HepG2 (cell line): Measurements from ENCODE around the gene DSC2. TPM values are rescaled to one million over a fixed set of nuclear protein-coding genes. Genes with fewer than 3 reads are reported as not detected.

Source experiments
- DBP ChIP-seq: sonication (generic); formaldehyde crosslinking; IDR thresholded peaks from 2 replicates; pipeline ENCODE4 v1.4.0; 2020; ENCODE audit warnings: missing genetic modification reagents; ENCODE audit errors: not compliant biosample characterization
- ESRRA ChIP-seq: sonication (generic); formaldehyde crosslinking; IDR thresholded peaks from 2 replicates; pipeline ENCODE4 v1.5.1; 2020; ENCODE audit warnings: mild to moderate bottlenecking, low read depth, missing genetic modification reagents
- ETV6 ChIP-seq: sonication (generic); formaldehyde crosslinking; conservative IDR thresholded peaks from 2 replicates; pipeline ENCODE4 v1.4.0; 2020; ENCODE audit warnings: missing genetic modification reagents
- KLF6 ChIP-seq: IDR thresholded peaks from 2 replicates; pipeline ENCODE4 v1.8.0; 2016; ENCODE audit warnings: missing biosample characterization, missing genetic modification reagents
- MAZ ChIP-seq, 2 experiments: sonication (generic) in 1 of 2; formaldehyde crosslinking in 1 of 2; IDR thresholded peaks; 2 replicates each; pipeline versions ENCODE4 v1.5.0 to v1.6.1; 2012 to 2020; ENCODE audit warnings: low read depth in 2 of 2, mild to moderate bottlenecking in 2 of 2, borderline replicate concordance in 1 of 2, improper control_type of control experiment in 1 of 2, low read length in 1 of 2, missing genetic modification reagents in 1 of 2, moderate library complexity in 1 of 2
- SMYD3 ChIP-seq: sonication (generic); formaldehyde crosslinking; IDR thresholded peaks from 2 replicates; pipeline ENCODE4 v1.8.1; 2023; ENCODE audit warnings: mild to moderate bottlenecking, missing genetic modification reagents
- ZNF441 ChIP-seq: sonication (generic); formaldehyde crosslinking; IDR thresholded peaks from 2 replicates; pipeline ENCODE4 v1.7.0; 2021; ENCODE audit warnings: missing genetic modification reagents, borderline replicate concordance
- ZNF547 ChIP-seq: sonication (generic); formaldehyde crosslinking; IDR thresholded peaks from 2 replicates; pipeline ENCODE4 v1.5.1; 2020; ENCODE audit warnings: mild to moderate bottlenecking, missing genetic modification reagents
- polyA plus RNA-seq, 8 experiments: library from polyadenylated mRNA; depleted of rRNA in 3 of 8; stranded (reverse) in 7 of 8; unstranded in 1 of 8; fragments of >200 nt; fragmentation: Illumina TruSeq in 4 of 8; extraction: Trizol in 4 of 8; gene quantifications; 2 replicates each; pipeline versions ENCODE4 v1.2.1 to v1.2.3, GENCODE V29; 2011 to 2016; ENCODE audit warnings: low read depth in 4 of 8, missing spikeins in 1 of 8, mixed read lengths in 1 of 8; ENCODE audit not compliant: insufficient read depth in 1 of 8
- total RNA-seq, 5 experiments: library from RNA; depleted of rRNA; stranded (reverse); fragments of >200 nt; fragmentation: Illumina TruSeq; extraction: Trizol; gene quantifications; 2 replicates each; pipeline ENCODE4 v1.2.3, GENCODE V29; 2016; ENCODE audit warnings: low read depth in 1 of 5
- TF ChIP-seq, protein P1 (sequence below): sonication (generic); formaldehyde crosslinking; IDR thresholded peaks from 2 replicates; pipeline ENCODE4 v1.4.0; 2020; ENCODE audit warnings: mild to moderate bottlenecking, missing genetic modification reagents
- TF ChIP-seq, protein P2 (sequence below): sonication (generic); formaldehyde crosslinking; IDR thresholded peaks from 2 replicates; pipeline ENCODE4 v1.4.0; 2020; ENCODE audit warnings: missing genetic modification reagents, mild to moderate bottlenecking, borderline replicate concordance
- TF ChIP-seq, protein P3 (sequence below): IDR thresholded peaks from 2 replicates; pipeline ENCODE4 v1.4.0; 2020; ENCODE audit warnings: mild to moderate bottlenecking, missing genetic modification reagents

The DSC2 gene
- total and polyA plus RNA-seq, 2 of the 13 experiments (the other 11 are each of a cell fraction or from before 2014, with no cell fraction given), result 7.2 to 24.9 TPM

DNA sequence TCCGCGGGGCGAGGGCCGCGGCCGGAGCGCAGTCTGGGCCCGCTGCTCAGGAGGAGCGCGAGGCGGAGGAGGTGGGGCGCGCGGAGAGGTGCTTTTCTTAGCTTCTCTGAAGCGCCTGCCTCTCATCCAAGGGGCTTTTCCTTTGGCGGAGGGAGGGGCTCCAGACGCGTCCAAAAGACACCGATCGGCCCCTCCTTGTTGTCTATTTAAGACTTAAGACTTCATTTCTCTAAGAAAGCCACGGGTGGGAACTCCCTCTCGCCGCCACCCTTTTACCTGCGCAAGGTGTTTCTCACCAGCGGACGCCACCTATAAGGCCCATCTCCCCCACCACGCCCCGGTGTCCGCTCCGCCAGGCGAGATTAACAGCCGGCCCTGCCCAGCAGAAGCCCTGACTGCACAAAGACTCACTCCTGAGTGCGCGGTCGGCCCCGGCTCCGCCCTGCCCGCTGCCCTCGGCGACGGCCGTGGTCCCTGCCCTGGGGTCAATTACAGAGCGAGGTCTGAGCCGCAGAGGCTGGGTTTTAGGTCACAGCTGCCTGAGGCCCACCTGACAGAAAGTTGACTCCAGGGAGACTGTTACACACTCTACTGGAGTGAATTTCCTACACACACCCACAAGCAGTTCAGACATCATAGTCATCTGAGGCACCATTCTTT lies at the start of gene DSC2 (continued):
- TF ChIP-seq, protein P1, sequence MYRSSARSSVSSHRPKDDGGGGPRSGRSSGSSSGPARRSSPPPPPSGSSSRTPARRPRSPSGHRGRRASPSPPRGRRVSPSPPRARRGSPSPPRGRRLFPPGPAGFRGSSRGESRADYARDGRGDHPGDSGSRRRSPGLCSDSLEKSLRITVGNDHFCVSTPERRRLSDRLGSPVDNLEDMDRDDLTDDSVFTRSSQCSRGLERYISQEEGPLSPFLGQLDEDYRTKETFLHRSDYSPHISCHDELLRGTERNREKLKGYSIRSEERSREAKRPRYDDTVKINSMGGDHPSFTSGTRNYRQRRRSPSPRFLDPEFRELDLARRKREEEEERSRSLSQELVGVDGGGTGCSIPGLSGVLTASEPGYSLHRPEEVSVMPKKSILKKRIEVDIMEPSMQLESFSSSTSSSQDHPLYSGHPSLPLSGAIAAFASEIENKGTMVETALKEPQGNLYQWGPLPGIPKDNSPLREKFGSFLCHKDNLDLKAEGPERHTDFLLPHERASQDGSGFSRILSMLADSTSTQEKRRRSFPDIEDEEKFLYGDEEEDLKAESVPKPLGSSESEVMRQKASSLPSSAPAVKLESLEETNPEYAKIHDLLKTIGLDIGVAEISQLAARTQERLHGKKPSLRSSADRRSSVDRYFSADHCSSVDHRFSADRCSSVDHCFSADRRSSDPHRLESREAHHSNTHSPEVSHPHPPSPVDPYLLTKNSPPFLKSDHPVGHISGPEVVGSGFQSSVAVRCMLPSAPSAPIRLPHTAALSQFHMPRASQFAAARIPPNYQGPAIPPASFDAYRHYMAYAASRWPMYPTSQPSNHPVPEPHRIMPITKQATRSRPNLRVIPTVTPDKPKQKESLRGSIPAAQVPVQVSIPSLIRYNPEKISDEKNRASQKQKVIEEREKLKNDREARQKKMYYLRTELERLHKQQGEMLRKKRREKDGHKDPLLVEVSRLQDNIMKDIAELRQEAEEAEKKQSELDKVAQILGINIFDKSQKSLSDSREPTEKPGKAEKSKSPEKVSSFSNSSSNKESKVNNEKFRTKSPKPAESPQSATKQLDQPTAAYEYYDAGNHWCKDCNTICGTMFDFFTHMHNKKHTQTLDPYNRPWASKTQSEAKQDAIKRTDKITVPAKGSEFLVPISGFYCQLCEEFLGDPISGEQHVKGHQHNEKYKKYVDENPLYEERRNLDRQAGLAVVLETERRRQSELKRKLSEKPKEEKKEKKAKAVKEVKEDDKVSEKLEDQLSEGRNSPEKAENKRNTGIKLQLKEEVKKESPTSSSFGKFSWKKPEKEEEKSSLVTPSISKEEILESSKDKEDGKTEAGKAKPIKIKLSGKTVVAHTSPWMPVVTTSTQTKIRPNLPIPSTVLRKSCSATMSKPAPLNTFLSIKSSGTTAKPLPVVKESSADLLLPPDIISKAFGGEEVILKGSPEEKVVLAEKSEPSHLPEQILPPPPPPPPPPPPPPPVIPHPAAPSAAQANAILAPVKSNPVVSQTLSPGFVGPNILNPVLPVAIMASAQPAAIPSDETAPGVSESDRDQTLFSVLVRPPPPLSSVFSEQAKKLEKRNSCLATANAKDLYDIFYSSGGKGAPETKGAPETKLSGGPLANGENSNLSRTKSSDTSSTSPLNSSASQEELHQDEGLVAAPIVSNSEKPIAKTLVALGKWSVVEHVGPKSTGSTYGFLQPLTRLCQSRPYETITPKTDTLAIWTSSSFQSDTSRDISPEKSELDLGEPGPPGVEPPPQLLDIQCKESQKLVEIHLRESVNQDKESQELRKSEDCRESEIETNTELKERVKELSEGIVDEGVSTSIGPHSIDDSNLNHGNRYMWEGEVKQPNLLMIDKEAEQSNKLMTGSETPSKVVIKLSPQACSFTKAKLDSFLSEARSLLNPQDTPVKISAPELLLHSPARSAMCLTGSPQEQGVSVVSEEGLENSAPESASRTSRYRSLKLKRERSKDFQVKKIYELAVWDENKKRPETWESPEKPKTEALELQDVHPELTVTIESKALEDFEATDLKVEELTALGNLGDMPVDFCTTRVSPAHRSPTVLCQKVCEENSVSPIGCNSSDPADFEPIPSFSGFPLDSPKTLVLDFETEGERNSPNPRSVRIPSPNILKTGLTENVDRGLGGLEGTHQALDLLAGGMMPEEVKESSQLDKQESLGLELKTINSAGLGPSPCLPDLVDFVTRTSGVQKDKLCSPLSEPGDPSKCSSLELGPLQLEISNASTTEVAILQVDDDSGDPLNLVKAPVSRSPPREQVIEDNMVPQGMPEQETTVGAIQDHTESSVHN (CRISPR knock-in tag), result no peak
- TF ChIP-seq, protein P2, sequence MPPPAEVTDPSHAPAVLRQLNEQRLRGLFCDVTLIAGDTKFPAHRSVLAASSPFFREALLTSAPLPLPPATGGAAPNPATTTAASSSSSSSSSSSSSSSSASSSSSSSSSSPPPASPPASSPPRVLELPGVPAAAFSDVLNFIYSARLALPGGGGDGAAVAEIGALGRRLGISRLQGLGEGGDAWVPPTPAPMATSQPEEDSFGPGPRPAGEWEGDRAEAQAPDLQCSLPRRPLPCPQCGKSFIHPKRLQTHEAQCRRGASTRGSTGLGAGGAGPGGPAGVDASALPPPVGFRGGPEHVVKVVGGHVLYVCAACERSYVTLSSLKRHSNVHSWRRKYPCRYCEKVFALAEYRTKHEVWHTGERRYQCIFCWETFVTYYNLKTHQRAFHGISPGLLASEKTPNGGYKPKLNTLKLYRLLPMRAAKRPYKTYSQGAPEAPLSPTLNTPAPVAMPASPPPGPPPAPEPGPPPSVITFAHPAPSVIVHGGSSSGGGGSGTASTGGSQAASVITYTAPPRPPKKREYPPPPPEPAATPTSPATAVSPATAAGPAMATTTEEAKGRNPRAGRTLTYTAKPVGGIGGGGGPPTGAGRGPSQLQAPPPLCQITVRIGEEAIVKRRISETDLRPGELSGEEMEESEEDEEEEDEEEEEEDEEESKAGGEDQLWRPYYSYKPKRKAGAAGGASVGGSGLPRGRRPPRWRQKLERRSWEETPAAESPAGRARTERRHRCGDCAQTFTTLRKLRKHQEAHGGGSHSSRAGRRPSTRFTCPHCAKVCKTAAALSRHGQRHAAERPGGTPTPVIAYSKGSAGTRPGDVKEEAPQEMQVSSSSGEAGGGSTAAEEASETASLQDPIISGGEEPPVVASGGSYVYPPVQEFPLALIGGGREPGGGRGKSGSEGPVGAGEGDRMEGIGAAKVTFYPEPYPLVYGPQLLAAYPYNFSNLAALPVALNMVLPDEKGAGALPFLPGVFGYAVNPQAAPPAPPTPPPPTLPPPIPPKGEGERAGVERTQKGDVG (CRISPR knock-in tag), result 0 out of 2 replicates have a peak, but pooled peaks have one; percentile 45
- no peak for TF ChIP-seq ZNF547
- peak; percentile 46; the same call in 1 of the 2 replicates for TF ChIP-seq KLF6 (CRISPR knock-in tag)
- 0 out of 2 replicates have a peak, but pooled peaks have one; percentile 50 for TF ChIP-seq ETV6 (CRISPR knock-in tag)
- TF ChIP-seq DBP (CRISPR knock-in tag), result peak; percentile 15
- TF ChIP-seq MAZ (IDR thresholded peaks at IDR 0.05; ENCODE audit: borderline replicate concordance, low read depth, low read length), result 0 out of 2 replicates have a peak, but pooled peaks have one; percentile 17
- no peak; the same call in 1 of the 2 replicates for TF ChIP-seq MAZ (CRISPR knock-in tag; IDR thresholded peaks at IDR 0.05; ENCODE audit: low read depth)
- TF ChIP-seq ZNF441 (CRISPR knock-in tag), result peak; percentile 99
- peak; percentile 58; the same call in 1 of the 2 replicates for TF ChIP-seq ESRRA (CRISPR knock-in tag)
- TF ChIP-seq, protein P3, sequence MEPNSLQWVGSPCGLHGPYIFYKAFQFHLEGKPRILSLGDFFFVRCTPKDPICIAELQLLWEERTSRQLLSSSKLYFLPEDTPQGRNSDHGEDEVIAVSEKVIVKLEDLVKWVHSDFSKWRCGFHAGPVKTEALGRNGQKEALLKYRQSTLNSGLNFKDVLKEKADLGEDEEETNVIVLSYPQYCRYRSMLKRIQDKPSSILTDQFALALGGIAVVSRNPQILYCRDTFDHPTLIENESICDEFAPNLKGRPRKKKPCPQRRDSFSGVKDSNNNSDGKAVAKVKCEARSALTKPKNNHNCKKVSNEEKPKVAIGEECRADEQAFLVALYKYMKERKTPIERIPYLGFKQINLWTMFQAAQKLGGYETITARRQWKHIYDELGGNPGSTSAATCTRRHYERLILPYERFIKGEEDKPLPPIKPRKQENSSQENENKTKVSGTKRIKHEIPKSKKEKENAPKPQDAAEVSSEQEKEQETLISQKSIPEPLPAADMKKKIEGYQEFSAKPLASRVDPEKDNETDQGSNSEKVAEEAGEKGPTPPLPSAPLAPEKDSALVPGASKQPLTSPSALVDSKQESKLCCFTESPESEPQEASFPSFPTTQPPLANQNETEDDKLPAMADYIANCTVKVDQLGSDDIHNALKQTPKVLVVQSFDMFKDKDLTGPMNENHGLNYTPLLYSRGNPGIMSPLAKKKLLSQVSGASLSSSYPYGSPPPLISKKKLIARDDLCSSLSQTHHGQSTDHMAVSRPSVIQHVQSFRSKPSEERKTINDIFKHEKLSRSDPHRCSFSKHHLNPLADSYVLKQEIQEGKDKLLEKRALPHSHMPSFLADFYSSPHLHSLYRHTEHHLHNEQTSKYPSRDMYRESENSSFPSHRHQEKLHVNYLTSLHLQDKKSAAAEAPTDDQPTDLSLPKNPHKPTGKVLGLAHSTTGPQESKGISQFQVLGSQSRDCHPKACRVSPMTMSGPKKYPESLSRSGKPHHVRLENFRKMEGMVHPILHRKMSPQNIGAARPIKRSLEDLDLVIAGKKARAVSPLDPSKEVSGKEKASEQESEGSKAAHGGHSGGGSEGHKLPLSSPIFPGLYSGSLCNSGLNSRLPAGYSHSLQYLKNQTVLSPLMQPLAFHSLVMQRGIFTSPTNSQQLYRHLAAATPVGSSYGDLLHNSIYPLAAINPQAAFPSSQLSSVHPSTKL (CRISPR knock-in tag), result peak; percentile 77
- TF ChIP-seq SMYD3 (CRISPR knock-in tag), result no peak
